NCI-H146 (cell line): ENCODE results near the gene PRKCE.

Source experiments
- DNase-seq: peaks from one replicate; lab custom pipeline; 2025; lab: John Stamatoyannopoulos, UW

PRKCE gene

DNA sequence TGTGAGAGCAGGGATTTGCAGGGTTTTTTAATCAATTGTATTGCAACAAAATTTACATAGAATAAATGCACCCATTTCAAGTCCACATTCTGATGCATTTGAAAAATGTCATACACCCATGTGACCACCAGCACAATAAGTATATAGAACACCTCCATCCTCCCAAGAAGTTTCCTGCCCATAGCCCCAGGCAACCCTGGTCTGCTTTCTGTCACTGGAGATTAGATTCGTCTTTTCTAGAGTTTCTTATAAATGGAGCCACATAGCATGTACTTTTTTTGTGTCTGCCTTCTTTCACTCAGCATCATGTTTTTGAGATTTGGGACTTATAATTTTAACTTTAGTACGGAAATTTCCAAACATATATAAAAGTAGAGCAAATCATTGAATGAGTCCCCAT, 518.6 kb downstream of the PRKCE start:
- DNase-seq = no peak

DNA sequence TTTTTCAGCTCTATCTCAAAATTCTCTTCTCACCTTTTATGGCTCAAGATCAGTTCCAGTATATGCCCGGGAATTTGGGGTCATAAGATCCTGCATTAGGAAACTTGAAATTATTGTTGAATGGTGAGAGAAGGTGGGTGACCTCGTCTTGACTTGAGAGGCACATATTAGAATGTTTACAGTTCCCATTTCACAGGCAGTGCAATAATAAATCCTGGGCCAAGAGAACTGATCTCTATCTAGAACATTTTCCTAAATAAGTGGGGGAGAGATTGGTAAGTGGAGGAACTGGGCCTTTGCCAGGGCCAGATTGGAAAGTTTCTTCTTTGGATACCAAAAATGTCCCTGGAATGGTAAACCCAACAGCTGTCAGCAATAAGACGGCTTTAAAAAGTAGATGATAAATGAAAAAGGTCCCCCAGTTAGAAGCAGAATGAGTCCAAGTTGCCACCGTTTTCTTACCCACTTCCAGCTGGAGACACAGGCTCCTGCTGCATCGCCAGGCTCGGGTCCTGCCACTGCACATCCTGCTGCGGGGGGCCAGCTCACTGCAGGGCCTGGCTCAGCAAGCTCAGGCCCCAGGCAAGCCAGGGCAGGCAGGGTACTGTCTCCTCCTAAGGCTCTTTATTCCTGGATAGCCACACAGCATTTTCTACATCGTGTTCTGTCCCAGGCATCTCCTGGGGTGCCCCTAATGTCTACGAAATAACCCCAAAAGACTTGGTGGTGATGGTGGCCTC, 519.3 kb downstream of the PRKCE start:
- no peak for DNase-seq

DNA sequence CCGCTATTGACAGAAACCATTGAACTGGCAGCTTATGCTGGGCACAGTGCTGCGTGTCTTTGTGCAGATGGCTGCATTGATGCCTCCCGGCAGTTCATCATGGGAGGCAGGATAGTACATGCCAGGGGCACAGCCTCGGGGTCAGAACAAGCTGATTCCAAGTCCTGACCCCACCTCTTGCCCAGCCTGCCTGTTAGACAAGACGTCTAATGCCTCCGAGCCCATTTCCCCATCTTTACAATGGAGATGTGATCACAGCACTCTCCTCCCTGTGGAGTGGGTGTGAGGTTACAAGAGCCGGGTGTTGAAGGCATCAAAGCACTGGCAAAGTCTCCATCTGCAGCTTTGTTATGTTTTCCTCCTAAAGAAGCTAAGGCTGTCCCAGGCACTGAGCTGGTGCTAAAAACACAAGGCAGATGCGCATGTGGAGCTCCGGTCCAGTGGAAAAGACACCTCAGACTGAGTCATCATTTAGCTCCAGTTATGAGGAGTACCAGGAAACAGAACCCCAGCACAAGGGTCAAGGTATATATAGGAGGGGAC, 520.0 kb downstream of the PRKCE start:
- DNase-seq = no peak

DNA sequence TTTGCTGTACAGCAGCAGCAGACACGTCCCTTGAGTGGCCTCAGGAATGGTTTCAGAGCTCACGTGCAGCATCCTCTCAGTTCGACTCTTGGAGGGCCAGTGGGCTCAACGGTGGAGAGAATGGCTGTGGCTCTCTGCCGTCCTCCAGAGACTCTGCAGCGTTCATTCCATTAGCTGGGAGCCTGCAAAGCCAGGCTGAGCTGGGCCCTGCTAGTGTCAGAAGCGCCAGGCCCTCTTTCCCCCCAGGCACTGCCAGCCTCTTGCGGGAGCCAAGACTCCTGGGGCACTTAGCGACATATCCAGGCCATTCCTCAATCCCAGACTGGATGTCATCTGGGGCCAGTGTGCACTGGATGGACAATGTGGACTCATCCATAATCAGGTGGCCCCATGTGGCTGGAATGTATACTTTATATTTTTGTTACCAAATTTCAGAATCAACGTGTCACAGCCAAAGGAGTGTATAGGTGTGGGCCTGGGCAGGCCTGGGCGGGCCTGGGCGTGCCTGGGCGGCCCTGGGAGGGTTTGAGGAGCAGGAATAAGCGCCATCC, 520.6 kb downstream of the PRKCE start:
- peak; percentile 8 for DNase-seq

DNA sequence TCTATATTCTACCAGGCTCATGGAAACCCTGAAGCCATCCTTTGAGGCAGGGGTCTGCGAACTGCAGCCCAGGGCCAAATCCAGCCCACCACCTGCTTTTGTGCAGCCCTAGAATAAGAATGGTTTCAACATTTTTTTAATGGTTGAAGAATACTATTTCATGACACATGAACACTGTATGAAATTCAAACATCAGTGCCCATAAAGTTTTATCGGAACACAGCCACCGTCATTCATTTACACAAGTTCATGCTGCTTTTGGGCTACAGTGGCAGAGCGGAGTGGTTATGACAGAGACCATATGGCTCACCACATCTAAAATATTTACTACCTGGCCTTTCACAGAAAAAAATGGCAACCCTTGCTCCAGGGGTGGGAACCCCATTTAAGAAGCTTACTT, 521.6 kb downstream of the PRKCE start:
- DNase-seq = no peak

DNA sequence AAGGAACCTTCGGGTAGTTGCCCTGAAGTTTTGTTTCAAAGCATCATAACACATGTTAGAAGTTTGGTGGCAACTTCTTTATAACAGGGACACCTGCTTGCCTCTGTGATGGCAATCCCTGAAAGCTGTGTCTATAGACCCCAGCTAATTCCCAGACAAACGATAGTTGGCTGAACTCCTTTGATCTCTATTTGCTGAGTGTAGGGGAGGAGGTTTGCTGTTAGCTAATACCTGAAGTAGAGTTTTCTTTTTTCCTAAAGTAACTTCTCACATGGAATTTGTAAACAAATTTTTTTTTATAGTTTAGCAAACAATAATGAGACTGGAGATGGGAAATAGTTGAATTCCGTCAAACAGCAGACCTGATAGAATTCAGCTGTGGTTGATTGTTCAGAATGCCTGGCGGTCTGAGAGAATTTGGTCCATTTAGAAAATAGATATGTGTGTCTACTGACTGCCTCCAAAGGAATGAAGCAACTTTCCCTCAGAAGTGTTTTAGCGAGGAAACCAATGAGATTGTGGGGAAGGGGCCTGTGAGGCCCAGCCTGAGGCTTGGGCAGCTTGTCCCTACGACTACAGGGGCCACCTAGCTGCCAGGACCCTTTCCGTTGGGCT, 522.3 kb downstream of the PRKCE start:
- DNase-seq = no peak

DNA sequence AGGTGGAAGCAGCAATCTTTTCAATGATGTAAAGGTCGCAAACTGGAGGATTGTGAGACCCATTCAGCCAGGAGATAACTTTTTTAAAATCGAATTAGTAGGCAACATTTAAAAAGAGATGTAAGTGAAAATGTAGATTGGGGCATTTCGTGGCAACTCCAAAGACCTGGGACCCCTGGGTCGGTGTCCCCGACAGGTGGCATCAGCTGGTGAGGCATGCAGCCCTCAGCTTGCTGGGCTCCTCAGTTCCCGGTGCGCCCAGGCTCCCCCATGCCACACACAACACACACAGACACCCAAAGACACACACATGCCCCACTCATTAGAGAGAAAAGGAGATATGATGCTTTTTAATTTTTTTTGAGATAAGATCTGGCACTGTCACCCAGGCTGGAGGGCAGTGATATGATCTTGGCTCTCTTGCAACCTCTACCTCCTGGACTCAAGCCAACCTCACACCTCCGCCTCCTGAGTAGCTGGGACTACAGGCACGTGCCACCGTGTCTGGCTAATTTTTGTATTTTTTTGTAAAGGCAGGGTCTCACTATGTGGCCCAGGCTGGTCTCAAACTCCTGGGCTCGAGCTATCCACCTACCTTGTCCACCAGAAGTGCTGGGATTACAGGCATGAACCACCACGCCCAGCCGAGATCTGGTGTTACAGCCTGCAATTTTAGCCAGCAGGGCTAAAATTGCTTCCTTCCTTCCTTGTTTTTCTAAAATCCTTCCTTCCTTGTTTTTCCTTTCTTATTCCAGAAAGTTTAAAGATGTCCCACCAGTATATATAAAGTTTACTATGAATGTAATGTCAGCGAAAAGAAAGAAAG, 523.1 kb downstream of the PRKCE start:
- DNase-seq = no peak

DNA sequence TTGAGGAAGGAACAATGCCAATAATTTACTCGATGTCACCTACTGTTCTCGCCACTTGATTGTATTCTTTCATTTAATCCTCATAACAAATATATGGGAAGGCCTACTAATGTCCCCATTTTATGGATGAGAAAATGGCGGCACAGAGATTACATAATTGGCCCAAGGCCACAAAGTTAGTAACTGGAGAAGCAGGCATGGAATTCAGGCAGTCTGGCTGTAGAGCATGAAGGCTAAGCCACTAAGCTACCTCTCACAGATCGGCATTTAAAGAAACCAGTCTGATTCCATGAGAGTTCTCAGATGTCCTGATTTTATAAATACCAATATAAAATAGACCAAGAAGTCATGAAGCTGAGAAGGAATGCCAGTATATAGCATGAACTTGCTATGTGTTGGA, 523.9 kb downstream of the PRKCE start:
- DNase-seq = no peak

DNA sequence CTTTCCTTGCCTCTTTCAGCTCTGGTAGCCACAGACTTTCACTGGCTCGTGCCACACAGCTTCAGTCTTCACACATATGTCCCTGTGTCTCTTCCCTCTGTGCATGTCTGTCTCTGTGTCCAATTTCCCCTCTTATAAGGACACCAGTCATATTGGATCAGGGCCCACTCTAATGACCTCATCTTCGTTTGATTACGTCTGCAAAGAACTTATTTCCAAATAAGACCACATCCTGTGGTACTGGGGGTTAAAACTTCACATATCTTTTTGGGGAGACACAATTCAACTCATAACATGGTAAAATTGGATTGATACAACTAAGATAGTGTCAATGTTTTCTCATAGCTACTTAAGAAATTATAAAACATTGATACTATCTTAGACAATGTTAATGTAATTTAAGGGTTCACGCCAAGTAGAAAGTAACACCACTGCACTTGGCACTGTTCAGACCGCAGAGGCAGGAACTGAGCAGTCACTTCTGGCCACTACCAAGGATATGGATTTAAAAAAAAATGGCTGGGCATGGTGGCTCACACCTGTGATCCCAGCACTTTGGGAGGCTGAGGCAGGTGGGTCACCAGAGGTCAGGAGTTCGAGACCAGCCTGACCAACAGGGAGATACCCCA, 526.1 kb downstream of the PRKCE start:
- no peak for DNase-seq

DNA sequence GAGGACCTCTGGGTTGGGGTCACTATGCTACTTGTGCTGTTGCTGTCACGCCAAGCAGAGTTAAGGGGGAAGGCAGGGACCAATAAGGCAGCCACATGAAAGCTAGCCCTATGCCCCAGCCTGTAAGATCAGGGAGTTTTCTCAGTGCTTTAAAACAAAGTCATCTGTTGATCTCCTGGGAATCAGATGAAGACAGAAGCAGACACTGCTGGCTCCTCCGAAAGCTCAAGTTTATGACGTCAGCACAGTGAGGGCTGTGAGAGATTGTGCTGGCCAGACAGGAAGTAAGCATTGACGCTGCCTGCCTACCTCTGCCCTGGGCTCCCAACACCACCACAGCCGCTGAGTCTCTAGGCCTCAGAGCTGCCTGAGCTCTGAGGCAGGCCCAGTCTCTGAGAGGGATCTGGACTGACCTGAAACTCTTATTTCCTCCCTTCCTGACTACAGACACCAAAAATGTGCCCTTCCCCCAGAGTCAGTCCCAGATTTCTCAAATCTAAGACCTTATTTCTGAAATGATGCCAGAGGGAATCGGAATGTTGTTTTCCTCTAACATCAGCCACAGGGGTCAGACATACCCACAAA, 527.7 kb downstream of the PRKCE start:
- DNase-seq = no peak

DNA sequence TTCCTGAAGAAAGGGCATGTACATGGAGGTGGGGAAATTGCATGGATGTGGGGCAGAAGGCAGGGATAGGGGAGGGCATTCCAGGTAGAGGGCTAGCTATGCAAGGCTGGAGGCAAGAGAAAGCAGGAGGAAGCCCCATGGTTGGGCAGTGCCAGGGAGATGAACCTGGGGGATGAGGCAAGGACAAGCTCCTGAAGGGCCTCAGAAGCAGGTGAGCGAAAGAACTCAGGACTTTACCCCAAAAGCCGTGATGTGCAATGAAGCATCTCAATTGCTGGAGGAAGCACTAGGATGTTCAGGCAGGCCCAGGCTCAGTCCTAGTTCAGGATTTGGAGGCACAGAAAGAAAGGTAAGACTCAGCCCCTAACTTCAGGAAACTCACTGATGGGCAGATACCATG, 528.7 kb downstream of the PRKCE start:
- DNase-seq = no peak

DNA sequence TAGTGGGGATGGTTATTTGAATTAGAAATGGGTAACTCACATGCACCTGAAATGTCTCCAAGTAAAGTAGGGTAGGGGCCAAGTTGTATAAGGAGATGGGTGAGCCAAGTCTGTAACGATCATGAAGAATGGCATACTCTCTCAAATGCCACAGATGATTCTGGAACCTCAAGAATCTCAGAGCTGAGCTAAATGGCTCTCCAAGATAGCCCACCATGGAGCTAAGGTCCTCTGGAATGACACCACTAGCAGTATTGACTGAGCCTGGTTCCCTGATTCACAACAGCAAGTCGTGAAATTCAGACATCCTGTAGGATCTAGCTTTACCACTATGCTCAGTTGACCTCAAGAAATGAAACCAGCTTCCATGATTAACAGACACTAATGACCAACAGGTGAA, 529.8 kb downstream of the PRKCE start:
- DNase-seq = no peak

DNA sequence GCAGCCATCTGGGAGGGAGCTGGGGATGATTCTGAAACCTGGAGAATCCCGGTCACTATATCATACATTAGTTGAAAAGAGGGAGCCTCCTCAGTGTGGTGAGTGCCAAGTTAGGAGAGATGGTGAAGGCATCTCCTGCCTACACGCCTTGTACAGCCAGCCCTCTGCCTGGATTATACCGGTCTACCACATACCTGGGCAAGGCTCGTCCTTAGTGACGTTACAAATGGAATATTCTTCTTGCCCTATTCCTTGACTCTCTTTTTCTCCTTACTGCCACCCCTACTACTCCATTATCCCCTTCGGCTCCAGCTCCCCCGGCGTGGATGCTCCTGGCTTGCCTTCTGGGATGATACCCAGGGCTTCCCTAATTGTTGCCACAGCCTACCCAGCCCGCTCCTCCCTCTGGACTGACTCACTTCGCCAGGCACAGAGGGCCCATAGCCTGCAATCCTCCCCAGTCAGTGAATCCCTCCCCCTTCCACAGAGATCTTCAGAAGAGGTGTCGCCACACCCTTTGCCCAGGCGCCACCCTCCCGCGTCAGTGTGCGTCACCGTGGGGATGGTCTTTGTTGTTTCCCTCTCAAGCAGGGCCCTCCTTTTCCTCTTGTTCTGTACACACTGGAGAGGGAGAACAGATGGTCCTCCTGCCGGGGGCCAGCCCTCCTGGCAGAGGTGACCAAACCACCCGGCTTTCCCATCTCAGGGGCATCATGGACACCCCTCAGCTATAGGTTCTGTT, 530.5 kb downstream of the PRKCE start:
- no peak for DNase-seq

DNA sequence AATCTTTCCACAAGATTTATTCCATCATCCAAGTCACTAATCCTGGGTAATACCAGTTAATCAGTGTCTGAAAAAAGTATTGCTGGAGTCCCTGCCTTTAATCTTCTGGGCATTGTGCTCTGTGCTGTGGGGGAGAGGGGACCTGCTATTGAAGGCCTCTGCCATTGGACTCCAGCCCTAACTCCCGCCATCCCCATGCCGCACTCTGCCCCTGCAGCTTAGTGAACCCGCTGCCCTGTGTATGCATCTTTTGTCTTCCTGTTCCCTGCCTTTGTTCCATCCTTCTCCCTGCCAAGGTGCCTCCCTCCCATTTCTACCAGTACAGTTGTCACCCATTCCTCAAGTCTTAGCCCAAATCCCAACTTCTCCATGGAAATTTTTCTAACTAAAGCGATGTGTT, 532.0 kb downstream of the PRKCE start:
- no peak for DNase-seq

DNA sequence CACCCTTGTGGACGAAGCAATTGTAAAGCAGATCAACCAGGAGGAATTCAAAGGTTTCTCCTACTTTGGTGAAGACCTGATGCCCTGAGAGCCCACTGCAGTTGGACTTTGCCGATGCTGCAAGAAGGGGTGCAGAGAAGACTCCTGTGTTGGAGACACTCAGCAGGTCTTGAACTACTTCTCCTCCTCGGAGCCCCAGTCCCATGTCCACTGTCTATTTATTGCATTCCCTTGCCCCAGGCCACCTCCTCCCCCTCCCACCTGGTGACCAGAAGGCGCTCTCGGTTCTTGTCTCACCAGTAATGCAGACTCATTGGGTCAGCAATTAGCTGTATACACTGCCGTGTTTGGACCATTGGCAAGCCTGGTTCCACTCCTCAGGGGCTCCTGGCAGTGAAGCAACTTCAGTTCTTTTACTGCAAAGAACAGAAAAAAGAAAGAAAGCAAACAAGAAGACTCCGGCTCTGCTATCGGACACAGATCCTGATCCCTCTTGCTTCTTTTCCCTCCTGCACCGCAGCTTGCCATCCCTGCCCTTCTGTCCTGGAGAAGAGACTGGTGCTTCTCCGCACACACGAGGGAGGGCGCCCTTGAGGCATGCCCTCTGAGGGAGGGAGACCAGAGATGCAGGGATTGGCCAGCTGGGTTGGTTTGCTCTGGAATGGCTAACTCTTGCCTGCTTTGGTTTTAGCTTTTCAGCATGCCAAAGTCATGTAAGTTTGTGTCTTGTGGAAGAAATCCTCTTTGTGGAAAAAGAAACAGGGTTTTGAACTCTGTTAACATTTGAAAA, 533.5 kb downstream of the PRKCE start:
- no peak for DNase-seq

DNA sequence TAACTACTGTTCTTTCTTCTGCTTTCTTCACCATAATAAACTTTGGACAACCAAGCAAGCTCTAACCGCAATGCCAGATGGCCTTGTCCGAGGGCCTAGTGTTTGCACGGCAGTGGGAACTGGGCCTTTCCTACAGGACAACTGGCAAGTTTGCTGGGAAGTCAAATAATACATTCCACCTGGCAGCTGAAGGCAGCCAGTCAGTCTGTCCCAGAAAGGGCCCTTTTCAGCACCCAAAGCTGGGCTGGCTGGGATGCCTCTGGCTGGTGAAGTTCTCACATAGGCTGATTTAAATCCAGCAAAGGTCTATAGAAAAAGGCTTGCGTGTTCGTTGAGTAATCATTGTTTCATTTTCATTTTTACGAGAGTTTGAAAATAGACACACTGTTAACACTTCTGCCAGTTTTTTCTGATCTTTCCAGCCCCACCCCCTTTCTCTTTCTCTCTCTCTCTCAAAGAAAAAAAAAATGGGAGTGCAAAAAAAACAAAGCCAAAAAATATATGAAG, 535.7 kb downstream of the PRKCE start:
- no peak for DNase-seq

DNA sequence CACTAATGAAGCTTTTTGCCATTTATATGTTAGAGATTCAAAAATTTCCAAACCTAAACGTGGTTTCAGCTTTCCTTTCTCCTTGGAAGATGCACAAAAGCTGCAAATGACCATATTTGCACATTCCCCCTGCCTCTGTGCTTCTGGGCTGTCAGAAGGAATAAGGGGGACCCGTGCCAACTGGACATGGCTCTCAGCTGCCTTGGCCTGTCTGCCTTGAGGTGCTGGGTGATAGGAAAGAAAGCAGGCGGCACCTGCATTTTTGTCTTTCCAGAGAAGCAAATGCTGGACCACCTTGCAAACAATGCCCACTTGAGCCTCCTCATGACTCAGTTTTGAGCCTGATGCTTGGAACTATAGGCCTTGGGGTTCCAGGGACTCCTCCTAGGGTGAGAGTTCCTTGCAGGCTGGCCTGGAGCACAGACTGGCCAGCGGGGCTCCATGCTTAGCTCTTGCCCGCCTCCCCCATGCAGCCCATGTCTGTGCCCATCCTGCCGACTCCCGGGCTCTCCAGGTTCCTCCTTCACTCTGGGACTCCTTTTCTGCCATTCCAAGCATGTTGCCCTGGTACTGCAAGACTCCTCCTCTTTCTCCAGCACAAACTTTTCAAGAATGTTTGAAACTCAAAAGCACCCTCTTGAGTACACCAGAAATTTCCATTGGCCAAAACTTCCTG, 536.7 kb downstream of the PRKCE start:
- no peak for DNase-seq

DNA sequence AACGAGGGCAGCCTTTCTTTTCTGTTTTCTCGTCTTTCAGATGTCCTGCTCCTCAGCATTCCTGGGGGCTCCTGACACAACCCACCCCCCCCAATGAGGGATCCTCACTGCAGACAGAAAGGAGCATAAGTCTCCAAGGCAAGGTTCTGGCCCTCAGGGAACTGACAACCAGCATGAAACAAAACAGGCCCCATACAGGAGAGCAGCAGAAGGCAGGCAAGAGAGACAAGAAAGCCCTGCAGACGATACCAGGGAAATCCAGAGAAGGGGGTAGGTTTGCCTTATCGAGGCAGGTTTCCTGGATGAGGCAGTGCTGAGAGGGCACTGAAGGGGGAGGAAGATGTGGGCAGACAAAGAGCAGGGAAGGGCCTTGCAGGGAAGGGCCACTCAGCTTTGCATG, 541.9 kb downstream of the PRKCE start:
- DNase-seq = no peak

DNA sequence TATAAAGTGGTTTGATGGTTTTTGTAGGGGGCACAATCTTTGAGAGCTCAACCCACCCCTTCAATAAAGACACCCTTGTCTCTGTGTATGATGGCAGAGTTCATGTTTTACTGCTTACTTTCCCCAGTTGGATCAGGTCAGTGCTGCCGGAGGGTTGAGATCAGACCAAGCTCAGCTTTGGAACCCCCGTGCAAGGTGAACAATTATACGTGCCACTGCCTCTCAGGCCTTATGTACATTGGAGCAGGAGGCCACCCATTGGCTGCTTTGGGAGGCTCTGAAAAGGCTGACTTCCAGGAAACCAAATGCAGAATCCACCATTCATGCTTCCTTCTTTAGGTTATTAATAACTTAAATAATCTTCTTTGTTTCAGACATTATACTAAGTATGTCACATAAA, 542.4 kb downstream of the PRKCE start:
- no peak for DNase-seq
